HepG2 (cell line): ENCODE data around the gene KREMEN1. TPM values are rescaled to one million over a fixed set of nuclear protein-coding genes. Genes with fewer than 3 reads are reported as not detected.

ENCODE experiments used
- BCL6 ChIP-seq: IDR thresholded peaks from 2 replicates; pipeline ENCODE4 v1.6.1; 2016; ENCODE audit warnings: missing genetic modification reagents, missing compliant biosample characterization
- FOSL1 ChIP-seq: sonication (generic); formaldehyde crosslinking; IDR thresholded peaks from 2 replicates; pipeline ENCODE4 v1.9.0; 2021; ENCODE audit warnings: missing genetic modification reagents, borderline replicate concordance
- IRF2 ChIP-seq: IDR thresholded peaks from 2 replicates; pipeline ENCODE4 v1.6.1; 2018; ENCODE audit warnings: missing genetic modification reagents, missing compliant biosample characterization
- KDM3A ChIP-seq: IDR thresholded peaks from 2 replicates; pipeline ENCODE4 v1.6.1; 2018; ENCODE audit warnings: low read depth, missing compliant biosample characterization
- KLF15 ChIP-seq: sonication (generic); formaldehyde crosslinking; IDR thresholded peaks from 2 replicates; pipeline ENCODE4 v1.8.1; 2023; ENCODE audit warnings: borderline replicate concordance, mild to moderate bottlenecking, inconsistent platforms, missing genetic modification reagents, mixed read lengths
- KLF6 ChIP-seq: IDR thresholded peaks from 2 replicates; pipeline ENCODE4 v1.8.0; 2016; ENCODE audit warnings: missing biosample characterization, missing genetic modification reagents
- NR2C2 ChIP-seq: sonication (generic); formaldehyde crosslinking; IDR thresholded peaks from 2 replicates; pipeline ENCODE4 v1.4.0; 2020; ENCODE audit warnings: missing genetic modification reagents, mild to moderate bottlenecking, moderate library complexity, borderline replicate concordance
- NR2F2 ChIP-seq: IDR thresholded peaks from 2 replicates; pipeline ENCODE4 v1.6.1; 2012; ENCODE audit warnings: low read depth, inconsistent platforms, borderline replicate concordance
- RAD51 ChIP-seq: fragments of 450-650 bp; IDR thresholded peaks from 2 replicates; pipeline ENCODE4 v1.6.1; 2016; ENCODE audit warnings: borderline replicate concordance
- SP5 ChIP-seq: IDR thresholded peaks from 2 replicates; pipeline ENCODE4 v1.6.1; 2016; ENCODE audit warnings: low read depth, borderline replicate concordance
- THYN1 ChIP-seq: sonication (generic); formaldehyde crosslinking; IDR thresholded peaks from 2 replicates; pipeline ENCODE4 v1.8.1; 2023; ENCODE audit warnings: low read depth, mild to moderate bottlenecking, moderate library complexity, missing genetic modification reagents, borderline replicate concordance
- ZC3H4 ChIP-seq: sonication (generic); formaldehyde crosslinking; IDR thresholded peaks from 2 replicates; pipeline ENCODE4 v1.4.0; 2020; ENCODE audit warnings: missing genetic modification reagents, borderline replicate concordance
- ZNF841 ChIP-seq: sonication (generic); formaldehyde crosslinking; IDR thresholded peaks from 2 replicates; pipeline ENCODE4 v1.8.1; 2023; ENCODE audit warnings: missing genetic modification reagents, borderline replicate concordance
- polyA plus RNA-seq, 8 experiments: library from polyadenylated mRNA; depleted of rRNA in 3 of 8; stranded (reverse) in 7 of 8; unstranded in 1 of 8; fragments of >200 nt; fragmentation: Illumina TruSeq in 4 of 8; extraction: Trizol in 4 of 8; gene quantifications; 2 replicates each; pipeline versions ENCODE4 v1.2.1 to v1.2.3, GENCODE V29; 2011 to 2016; ENCODE audit warnings: low read depth in 4 of 8, missing spikeins in 1 of 8, mixed read lengths in 1 of 8; ENCODE audit not compliant: insufficient read depth in 1 of 8
- total RNA-seq, 5 experiments: library from RNA; depleted of rRNA; stranded (reverse); fragments of >200 nt; fragmentation: Illumina TruSeq; extraction: Trizol; gene quantifications; 2 replicates each; pipeline ENCODE4 v1.2.3, GENCODE V29; 2016; ENCODE audit warnings: low read depth in 1 of 5
- TF ChIP-seq, protein P1 (sequence below): sonication (generic); formaldehyde crosslinking; IDR thresholded peaks from one replicate; pipeline ENCODE4 v1.5.1; 2020; ENCODE audit warnings: mild to moderate bottlenecking, missing genetic modification reagents; ENCODE audit errors: not compliant biosample characterization
- TF ChIP-seq, protein P2 (sequence below): sonication (generic); IDR thresholded peaks from 2 replicates; pipeline ENCODE4 v1.6.1; 2016; ENCODE audit warnings: low read depth, borderline replicate concordance
- TF ChIP-seq, protein P3 (sequence below): sonication (generic); formaldehyde crosslinking; conservative IDR thresholded peaks from 2 replicates; pipeline ENCODE4 v1.4.0; 2020; ENCODE audit warnings: mild to moderate bottlenecking, missing genetic modification reagents, moderate library complexity
- TF ChIP-seq, protein P4 (sequence below): sonication (generic); formaldehyde crosslinking; IDR thresholded peaks from 2 replicates; pipeline ENCODE4 v1.5.1; 2020; ENCODE audit warnings: missing genetic modification reagents, mild to moderate bottlenecking, borderline replicate concordance

The KREMEN1 gene
- total and polyA plus RNA-seq, 2 of the 13 experiments (the other 11 are each of a cell fraction or from before 2014, with no cell fraction given): 9.8 to 13.8 TPM

DNA sequence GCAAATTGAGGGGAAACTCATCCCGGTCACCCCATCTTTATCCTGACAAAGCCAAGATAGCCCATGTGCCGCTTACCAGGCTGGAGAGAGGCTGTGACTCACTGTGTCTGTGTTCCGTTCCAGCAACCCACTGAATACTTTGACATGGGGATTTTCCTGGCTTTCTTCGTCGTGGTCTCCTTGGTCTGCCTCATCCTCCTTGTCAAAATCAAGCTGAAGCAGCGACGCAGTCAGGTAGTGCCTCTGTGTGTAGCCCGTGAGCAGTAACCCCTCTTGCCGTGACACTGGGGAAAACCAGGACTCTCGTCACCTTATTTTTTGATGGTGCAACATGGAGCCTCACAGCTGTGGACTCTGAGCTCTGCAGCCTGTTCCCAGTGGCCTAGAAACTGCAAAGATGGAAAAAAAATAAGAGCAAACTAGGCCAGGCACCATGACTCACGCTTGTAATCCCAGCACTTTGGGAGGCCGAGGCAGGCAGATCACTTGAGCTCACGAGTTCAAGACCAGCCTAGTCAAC, 28.1 kb upstream of the KREMEN1 start (continued):
- TF ChIP-seq, protein P1, sequence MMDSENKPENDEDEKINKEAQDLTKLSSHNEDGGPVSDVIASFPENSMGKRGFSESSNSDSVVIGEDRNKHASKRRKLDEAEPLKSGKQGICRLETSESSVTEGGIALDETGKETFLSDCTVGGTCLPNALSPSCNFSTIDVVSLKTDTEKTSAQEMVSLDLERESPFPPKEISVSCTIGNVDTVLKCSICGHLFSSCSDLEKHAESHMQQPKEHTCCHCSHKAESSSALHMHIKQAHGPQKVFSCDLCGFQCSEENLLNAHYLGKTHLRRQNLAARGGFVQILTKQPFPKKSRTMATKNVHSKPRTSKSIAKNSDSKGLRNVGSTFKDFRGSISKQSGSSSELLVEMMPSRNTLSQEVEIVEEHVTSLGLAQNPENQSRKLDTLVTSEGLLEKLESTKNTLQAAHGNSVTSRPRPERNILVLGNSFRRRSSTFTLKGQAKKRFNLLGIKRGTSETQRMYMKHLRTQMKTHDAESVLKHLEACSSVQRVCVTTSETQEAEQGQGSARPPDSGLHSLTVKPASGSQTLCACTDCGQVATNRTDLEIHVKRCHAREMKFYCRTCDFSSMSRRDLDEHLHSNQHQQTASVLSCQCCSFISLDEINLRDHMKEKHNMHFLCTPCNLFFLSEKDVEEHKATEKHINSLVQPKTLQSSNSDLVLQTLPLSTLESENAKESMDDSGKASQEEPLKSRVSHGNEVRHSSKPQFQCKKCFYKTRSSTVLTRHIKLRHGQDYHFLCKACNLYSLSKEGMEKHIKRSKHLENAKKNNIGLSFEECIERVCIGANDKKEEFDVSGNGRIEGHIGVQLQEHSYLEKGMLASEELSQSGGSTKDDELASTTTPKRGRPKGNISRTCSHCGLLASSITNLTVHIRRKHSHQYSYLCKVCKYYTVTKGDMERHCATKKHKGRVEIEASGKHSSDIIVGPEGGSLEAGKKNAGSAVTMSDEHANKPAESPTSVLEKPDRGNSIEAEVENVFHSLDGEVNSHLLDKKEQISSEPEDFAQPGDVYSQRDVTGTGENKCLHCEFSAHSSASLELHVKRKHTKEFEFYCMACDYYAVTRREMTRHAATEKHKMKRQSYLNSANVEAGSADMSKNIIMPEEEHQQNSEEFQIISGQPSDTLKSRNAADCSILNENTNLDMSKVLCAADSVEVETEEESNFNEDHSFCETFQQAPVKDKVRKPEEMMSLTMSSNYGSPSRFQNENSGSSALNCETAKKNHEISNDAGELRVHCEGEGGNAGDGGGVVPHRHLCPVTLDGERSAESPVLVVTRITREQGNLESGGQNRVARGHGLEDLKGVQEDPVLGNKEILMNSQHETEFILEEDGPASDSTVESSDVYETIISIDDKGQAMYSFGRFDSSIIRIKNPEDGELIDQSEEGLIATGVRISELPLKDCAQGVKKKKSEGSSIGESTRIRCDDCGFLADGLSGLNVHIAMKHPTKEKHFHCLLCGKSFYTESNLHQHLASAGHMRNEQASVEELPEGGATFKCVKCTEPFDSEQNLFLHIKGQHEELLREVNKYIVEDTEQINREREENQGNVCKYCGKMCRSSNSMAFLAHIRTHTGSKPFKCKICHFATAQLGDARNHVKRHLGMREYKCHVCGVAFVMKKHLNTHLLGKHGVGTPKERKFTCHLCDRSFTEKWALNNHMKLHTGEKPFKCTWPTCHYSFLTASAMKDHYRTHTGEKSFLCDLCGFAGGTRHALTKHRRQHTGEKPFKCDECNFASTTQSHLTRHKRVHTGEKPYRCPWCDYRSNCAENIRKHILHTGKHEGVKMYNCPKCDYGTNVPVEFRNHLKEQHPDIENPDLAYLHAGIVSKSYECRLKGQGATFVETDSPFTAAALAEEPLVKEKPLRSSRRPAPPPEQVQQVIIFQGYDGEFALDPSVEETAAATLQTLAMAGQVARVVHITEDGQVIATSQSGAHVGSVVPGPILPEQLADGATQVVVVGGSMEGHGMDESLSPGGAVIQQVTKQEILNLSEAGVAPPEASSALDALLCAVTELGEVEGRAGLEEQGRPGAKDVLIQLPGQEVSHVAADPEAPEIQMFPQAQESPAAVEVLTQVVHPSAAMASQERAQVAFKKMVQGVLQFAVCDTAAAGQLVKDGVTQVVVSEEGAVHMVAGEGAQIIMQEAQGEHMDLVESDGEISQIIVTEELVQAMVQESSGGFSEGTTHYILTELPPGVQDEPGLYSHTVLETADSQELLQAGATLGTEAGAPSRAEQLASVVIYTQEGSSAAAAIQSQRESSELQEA (CRISPR knock-in tag): no peak
- TF ChIP-seq, protein P2, sequence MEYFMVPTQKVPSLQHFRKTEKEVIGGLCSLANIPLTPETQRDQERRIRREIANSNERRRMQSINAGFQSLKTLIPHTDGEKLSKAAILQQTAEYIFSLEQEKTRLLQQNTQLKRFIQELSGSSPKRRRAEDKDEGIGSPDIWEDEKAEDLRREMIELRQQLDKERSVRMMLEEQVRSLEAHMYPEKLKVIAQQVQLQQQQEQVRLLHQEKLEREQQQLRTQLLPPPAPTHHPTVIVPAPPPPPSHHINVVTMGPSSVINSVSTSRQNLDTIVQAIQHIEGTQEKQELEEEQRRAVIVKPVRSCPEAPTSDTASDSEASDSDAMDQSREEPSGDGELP: peak; percentile 78; the same call in 1 of the 2 replicates
- TF ChIP-seq ZNF841 (CRISPR knock-in tag): no peak
- no peak for TF ChIP-seq NR2C2 (CRISPR knock-in tag)
- TF ChIP-seq, protein P3, sequence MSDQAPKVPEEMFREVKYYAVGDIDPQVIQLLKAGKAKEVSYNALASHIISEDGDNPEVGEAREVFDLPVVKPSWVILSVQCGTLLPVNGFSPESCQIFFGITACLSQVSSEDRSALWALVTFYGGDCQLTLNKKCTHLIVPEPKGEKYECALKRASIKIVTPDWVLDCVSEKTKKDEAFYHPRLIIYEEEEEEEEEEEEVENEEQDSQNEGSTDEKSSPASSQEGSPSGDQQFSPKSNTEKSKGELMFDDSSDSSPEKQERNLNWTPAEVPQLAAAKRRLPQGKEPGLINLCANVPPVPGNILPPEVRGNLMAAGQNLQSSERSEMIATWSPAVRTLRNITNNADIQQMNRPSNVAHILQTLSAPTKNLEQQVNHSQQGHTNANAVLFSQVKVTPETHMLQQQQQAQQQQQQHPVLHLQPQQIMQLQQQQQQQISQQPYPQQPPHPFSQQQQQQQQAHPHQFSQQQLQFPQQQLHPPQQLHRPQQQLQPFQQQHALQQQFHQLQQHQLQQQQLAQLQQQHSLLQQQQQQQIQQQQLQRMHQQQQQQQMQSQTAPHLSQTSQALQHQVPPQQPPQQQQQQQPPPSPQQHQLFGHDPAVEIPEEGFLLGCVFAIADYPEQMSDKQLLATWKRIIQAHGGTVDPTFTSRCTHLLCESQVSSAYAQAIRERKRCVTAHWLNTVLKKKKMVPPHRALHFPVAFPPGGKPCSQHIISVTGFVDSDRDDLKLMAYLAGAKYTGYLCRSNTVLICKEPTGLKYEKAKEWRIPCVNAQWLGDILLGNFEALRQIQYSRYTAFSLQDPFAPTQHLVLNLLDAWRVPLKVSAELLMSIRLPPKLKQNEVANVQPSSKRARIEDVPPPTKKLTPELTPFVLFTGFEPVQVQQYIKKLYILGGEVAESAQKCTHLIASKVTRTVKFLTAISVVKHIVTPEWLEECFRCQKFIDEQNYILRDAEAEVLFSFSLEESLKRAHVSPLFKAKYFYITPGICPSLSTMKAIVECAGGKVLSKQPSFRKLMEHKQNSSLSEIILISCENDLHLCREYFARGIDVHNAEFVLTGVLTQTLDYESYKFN: peak; percentile 38; the same call in 1 of the 2 replicates
- TF ChIP-seq KDM3A (CRISPR knock-in tag): no peak
- TF ChIP-seq IRF2 (CRISPR knock-in tag): no peak
- TF ChIP-seq RAD51: no peak
- TF ChIP-seq FOSL1: 0 out of 2 replicates have a peak, but pooled peaks have one; percentile 15
- TF ChIP-seq, protein P4, sequence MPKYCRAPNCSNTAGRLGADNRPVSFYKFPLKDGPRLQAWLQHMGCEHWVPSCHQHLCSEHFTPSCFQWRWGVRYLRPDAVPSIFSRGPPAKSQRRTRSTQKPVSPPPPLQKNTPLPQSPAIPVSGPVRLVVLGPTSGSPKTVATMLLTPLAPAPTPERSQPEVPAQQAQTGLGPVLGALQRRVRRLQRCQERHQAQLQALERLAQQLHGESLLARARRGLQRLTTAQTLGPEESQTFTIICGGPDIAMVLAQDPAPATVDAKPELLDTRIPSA: no peak
- TF ChIP-seq NR2F2: no peak
- no peak for TF ChIP-seq KLF15 (CRISPR knock-in tag)
- no peak for TF ChIP-seq KLF6
- TF ChIP-seq ZC3H4 (CRISPR knock-in tag): no peak
- TF ChIP-seq BCL6 (CRISPR knock-in tag): 0 out of 2 replicates have a peak, but pooled peaks have one; percentile 22
- no peak for TF ChIP-seq SP5 (CRISPR knock-in tag)
- no peak for TF ChIP-seq THYN1
